Measurements from ENCODE around the gene HTRA3.

The HTRA3 gene

GRCh38 chr4:8315435-8316250, 46.1 kb downstream of the HTRA3 start:
- POLR2A ChIA-PET = interaction anchor here (0.6 kb wide), 1 partner anchor 62 kb away, joined by 3 read pairs; no protein-coding TSS in a partner anchor
- no peaks in the 10 kb centered on the region; the same call in 1 of the 2 replicates for H3K4me1 ChIP-seq (ENCODE audit: control insufficient read depth, insufficient read depth, low read length)
- CTCF ChIA-PET = interaction anchor here (0.6 to 1.1 kb wide), 2 partner anchors 74 to 94 kb away, joined by 3 to 4 read pairs; no protein-coding TSS in a partner anchor
- H3K9me3 ChIP-seq (ENCODE audit: control insufficient read depth, insufficient read depth, low read depth, low read length) = no peaks in the 10 kb centered on the region
- no peak overlapping the region for H3K27ac ChIP-seq (ENCODE audit: extremely low read depth, low read depth, low read length)
- H3K36me3 ChIP-seq (ENCODE audit: control insufficient read depth in 2 of 2, insufficient read depth in 1 of 2, low read length in 2 of 2) = no peaks in the 10 kb centered on the region
- no peak overlapping the region for H3K4me3 ChIP-seq (ENCODE audit: low read depth, low read length)
- TF ChIP-seq KLF9 (tag by site-specific recombination; IDR thresholded peaks at IDR 0.05; ENCODE audit: low read depth) = no peak
- TF ChIP-seq, protein P1, sequence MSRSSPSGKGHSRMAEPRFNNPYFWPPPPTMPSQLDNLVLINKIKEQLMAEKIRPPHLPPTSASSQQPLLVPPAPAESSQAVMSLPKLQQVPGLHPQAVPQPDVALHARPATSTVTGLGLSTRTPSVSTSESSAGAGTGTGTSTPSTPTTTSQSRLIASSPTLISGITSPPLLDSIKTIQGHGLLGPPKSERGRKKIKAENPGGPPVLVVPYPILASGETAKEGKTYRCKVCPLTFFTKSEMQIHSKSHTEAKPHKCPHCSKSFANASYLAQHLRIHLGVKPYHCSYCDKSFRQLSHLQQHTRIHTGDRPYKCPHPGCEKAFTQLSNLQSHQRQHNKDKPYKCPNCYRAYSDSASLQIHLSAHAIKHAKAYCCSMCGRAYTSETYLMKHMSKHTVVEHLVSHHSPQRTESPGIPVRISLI (tag by site-specific recombination; IDR thresholded peaks at IDR 0.05) = no peak
- peak; percentile 34 for TF ChIP-seq ZIC2 (tag by site-specific recombination; IDR thresholded peaks at IDR 0.05)
- 0 out of 2 replicates have a peak, but pooled peaks have one; percentile 60 for TF ChIP-seq ZXDB (tag by site-specific recombination; IDR thresholded peaks at IDR 0.05)
- TF ChIP-seq, protein P2, sequence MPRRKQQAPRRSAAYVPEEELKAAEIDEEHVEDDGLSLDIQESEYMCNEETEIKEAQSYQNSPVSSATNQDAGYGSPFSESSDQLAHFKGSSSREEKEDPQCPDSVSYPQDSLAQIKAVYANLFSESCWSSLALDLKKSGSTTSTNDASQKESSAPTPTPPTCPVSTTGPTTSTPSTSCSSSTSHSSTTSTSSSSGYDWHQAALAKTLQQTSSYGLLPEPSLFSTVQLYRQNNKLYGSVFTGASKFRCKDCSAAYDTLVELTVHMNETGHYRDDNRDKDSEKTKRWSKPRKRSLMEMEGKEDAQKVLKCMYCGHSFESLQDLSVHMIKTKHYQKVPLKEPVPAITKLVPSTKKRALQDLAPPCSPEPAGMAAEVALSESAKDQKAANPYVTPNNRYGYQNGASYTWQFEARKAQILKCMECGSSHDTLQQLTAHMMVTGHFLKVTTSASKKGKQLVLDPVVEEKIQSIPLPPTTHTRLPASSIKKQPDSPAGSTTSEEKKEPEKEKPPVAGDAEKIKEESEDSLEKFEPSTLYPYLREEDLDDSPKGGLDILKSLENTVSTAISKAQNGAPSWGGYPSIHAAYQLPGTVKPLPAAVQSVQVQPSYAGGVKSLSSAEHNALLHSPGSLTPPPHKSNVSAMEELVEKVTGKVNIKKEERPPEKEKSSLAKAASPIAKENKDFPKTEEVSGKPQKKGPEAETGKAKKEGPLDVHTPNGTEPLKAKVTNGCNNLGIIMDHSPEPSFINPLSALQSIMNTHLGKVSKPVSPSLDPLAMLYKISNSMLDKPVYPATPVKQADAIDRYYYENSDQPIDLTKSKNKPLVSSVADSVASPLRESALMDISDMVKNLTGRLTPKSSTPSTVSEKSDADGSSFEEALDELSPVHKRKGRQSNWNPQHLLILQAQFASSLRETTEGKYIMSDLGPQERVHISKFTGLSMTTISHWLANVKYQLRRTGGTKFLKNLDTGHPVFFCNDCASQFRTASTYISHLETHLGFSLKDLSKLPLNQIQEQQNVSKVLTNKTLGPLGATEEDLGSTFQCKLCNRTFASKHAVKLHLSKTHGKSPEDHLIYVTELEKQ (tag by site-specific recombination; IDR thresholded peaks at IDR 0.05; ENCODE audit: borderline replicate concordance) = no peak
- no peak for TF ChIP-seq ZNF292 (tag by site-specific recombination; IDR thresholded peaks at IDR 0.05; ENCODE audit: borderline replicate concordance, low read depth)
- TF ChIP-seq KLF16 (tag by site-specific recombination; IDR thresholded peaks at IDR 0.05) = no peak
- TF ChIP-seq ZNF18 (tag by site-specific recombination; IDR thresholded peaks at IDR 0.05) = peak; percentile 45; the same call in 1 of the 2 replicates
- 0 out of 2 replicates have a peak, but pooled peaks have one; percentile 10 for TF ChIP-seq GLIS2 (tag by site-specific recombination; IDR thresholded peaks at IDR 0.05)
- TF ChIP-seq ZNF404 (tag by site-specific recombination; IDR thresholded peaks at IDR 0.05) = no peak
- TF ChIP-seq CTCF (tag by site-specific recombination; IDR thresholded peaks at IDR 0.05) = no peak
- TF ChIP-seq, protein P3, sequence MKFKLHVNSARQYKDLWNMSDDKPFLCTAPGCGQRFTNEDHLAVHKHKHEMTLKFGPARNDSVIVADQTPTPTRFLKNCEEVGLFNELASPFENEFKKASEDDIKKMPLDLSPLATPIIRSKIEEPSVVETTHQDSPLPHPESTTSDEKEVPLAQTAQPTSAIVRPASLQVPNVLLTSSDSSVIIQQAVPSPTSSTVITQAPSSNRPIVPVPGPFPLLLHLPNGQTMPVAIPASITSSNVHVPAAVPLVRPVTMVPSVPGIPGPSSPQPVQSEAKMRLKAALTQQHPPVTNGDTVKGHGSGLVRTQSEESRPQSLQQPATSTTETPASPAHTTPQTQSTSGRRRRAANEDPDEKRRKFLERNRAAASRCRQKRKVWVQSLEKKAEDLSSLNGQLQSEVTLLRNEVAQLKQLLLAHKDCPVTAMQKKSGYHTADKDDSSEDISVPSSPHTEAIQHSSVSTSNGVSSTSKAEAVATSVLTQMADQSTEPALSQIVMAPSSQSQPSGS (tag by site-specific recombination; IDR thresholded peaks at IDR 0.05; ENCODE audit: low read depth) = no peak
- TF ChIP-seq, protein P4, sequence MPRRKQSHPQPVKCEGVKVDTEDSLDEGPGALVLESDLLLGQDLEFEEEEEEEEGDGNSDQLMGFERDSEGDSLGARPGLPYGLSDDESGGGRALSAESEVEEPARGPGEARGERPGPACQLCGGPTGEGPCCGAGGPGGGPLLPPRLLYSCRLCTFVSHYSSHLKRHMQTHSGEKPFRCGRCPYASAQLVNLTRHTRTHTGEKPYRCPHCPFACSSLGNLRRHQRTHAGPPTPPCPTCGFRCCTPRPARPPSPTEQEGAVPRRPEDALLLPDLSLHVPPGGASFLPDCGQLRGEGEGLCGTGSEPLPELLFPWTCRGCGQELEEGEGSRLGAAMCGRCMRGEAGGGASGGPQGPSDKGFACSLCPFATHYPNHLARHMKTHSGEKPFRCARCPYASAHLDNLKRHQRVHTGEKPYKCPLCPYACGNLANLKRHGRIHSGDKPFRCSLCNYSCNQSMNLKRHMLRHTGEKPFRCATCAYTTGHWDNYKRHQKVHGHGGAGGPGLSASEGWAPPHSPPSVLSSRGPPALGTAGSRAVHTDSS (tag by site-specific recombination; IDR thresholded peaks at IDR 0.05) = no peak
- no peak for TF ChIP-seq ZNF223 (tag by site-specific recombination; IDR thresholded peaks at IDR 0.05)
- no peak for TF ChIP-seq ZNF350 (tag by site-specific recombination; IDR thresholded peaks at IDR 0.05)
- TF ChIP-seq ZSCAN4 (tag by site-specific recombination; IDR thresholded peaks at IDR 0.05) = 0 out of 2 replicates have a peak, but pooled peaks have one; percentile 38
- TF ChIP-seq GLI4 (tag by site-specific recombination; IDR thresholded peaks at IDR 0.05) = no peak
- TF ChIP-seq WT1 (tag by site-specific recombination; IDR thresholded peaks at IDR 0.05) = no peak
- TF ChIP-seq SETDB1 (IDR thresholded peaks at IDR 0.05; ENCODE audit: insufficient read length, low read length) = no peak
- no peak for TF ChIP-seq ZNF146 (tag by site-specific recombination; IDR thresholded peaks at IDR 0.05)
- no peak for TF ChIP-seq ZEB2 (tag by site-specific recombination; IDR thresholded peaks at IDR 0.05)
- TF ChIP-seq ZNF621 (tag by site-specific recombination; IDR thresholded peaks at IDR 0.05) = no peak
- TF ChIP-seq ZNF76 (tag by site-specific recombination; IDR thresholded peaks at IDR 0.05; ENCODE audit: borderline replicate concordance, low read depth) = no peak
- TF ChIP-seq PRDM1 (tag by site-specific recombination; IDR thresholded peaks at IDR 0.05) = no peak

All from HEK293 (cell line).